ENCODE data around the gene WDR6.

WDR6 gene

GRCh38 chr3:49017971-49018706 is 10.9 kb downstream of the WDR6 start, which contains the start of gene DALRD3:
Gene DALRD3, minus strand, starts transcription at chr3:49018580. Its CDS starts 16 bp downstream, at chr3:49018564.
- no peaks in the 10 kb centered on the region for H3K27me3 ChIP-seq (replicated peaks in 2 of 5; ENCODE audit: control insufficient read depth in 4 of 5, insufficient read depth in 5 of 5, low read length in 4 of 5)
- H3K9me3 ChIP-seq (ENCODE audit: control extremely low read depth in 1 of 5, control insufficient read depth in 4 of 5, insufficient read depth in 2 of 5, low read depth in 1 of 5, low read length in 4 of 5), result no peaks in the 10 kb centered on the region
- WGBS (ENCODE audit: insufficient coverage), result 0% methylated on average over 75 of the region's 85 CpGs
- peaks cover 6 to 47% (median 42%) of the 10 kb centered on the region in 4 experiments for H3K4me1 ChIP-seq (ENCODE audit: control extremely low read depth in 1 of 4, control insufficient read depth in 4 of 4, insufficient read depth in 4 of 4, low read length in 3 of 4)
- peak within 1 kb of the TSS; percentile 33 to 79 for H3K27ac ChIP-seq (ENCODE audit: insufficient read depth in 1 of 2, low read depth in 1 of 2, low read length in 2 of 2, poor library complexity in 1 of 2, severe bottlenecking in 2 of 2)
- DNase-seq, result peak; percentile 48 to 76 (median 71)
- peaks cover 0 to 42% (median 34%) of the 10 kb centered on the region in 4 experiments for H3K36me3 ChIP-seq (ENCODE audit: control insufficient read depth in 4 of 4, insufficient read depth in 4 of 4, low read length in 3 of 4)
- H3K4me3 ChIP-seq (ENCODE audit: control insufficient read depth in 1 of 7, extremely low read depth in 1 of 7, insufficient read depth in 4 of 7, low read depth in 2 of 7, low read length in 6 of 7), result peak within 1 kb of the TSS; percentile 57 to 94 (median 80)
- ChIA-PET POLR2A (interaction anchor here (1.1 to 2.3 kb wide), 4 partner anchors 11 to 99 kb away, joined by 3 to 10 read pairs (median 5); partner anchors contain the start of genes ARIH2, P4HTM and WDR6), CTCF (interaction anchor here (0.9 to 19.2 kb wide), 3 partner anchors 11 to 27 kb away, joined by 3 to 386 read pairs (median 94); partner anchors contain the start of genes P4HTM and WDR6)

GRCh38 chr3:49018707-49019006 is 11.5 kb downstream of the WDR6 start:
- no peaks in the 10 kb centered on the region for H3K9me3 ChIP-seq (ENCODE audit: control extremely low read depth in 1 of 5, control insufficient read depth in 4 of 5, insufficient read depth in 2 of 5, low read depth in 1 of 5, low read length in 4 of 5)
- H3K27me3 ChIP-seq (replicated peaks in 2 of 5; ENCODE audit: control insufficient read depth in 4 of 5, insufficient read depth in 5 of 5, low read length in 4 of 5), result no peaks in the 10 kb centered on the region
- H3K4me1 ChIP-seq (ENCODE audit: control extremely low read depth in 1 of 4, control insufficient read depth in 4 of 4, insufficient read depth in 4 of 4, low read length in 3 of 4), result peaks cover 6 to 50% (median 46%) of the 10 kb centered on the region in 4 experiments
- ChIA-PET CTCF (interaction anchor here (10.2 to 19.2 kb wide), 2 partner anchors 12 to 28 kb away, joined by 94 to 386 read pairs; partner anchors contain the start of genes P4HTM and WDR6), POLR2A (interaction anchor here (1.1 to 2.5 kb wide), 4 partner anchors 10 to 100 kb away, joined by 3 to 19 read pairs (median 8); partner anchors contain the start of genes ARIH2, IMPDH2, P4HTM and WDR6)
- DNase-seq, result no peak
- WGBS (ENCODE audit: insufficient coverage), result 5% methylated on average over 16 of the region's 18 CpGs
- H3K36me3 ChIP-seq (ENCODE audit: control insufficient read depth in 4 of 4, insufficient read depth in 4 of 4, low read length in 3 of 4), result peaks cover 0 to 42% (median 30%) of the 10 kb centered on the region in 4 experiments
- peak overlapping the region; percentile 33 to 79 for H3K27ac ChIP-seq (ENCODE audit: insufficient read depth in 1 of 2, low read depth in 1 of 2, low read length in 2 of 2, poor library complexity in 1 of 2, severe bottlenecking in 2 of 2)
- H3K4me3 ChIP-seq (ENCODE audit: control insufficient read depth in 1 of 7, extremely low read depth in 1 of 7, insufficient read depth in 4 of 7, low read depth in 2 of 7, low read length in 6 of 7), result peak overlapping the region; percentile 57 to 92 (median 80)

GRCh38 chr3:49019941-49020329 is 12.7 kb downstream of the WDR6 start:
- Histone ChIP-seq H3K4me3 (ENCODE audit: control insufficient read depth in 1 of 7, extremely low read depth in 1 of 7, insufficient read depth in 4 of 7, low read depth in 2 of 7, low read length in 6 of 7) (peak overlapping the region; percentile 73 to 94 (median 82)), H3K27me3 (replicated peaks in 2 of 5; ENCODE audit: control insufficient read depth in 4 of 5, insufficient read depth in 5 of 5, low read length in 4 of 5) (no peaks in the 10 kb centered on the region), H3K27ac (ENCODE audit: insufficient read depth in 1 of 2, low read depth in 1 of 2, low read length in 2 of 2, poor library complexity in 1 of 2, severe bottlenecking in 2 of 2) (peak overlapping the region; percentile 95 to 98), H3K9me3 (ENCODE audit: control extremely low read depth in 1 of 5, control insufficient read depth in 4 of 5, insufficient read depth in 2 of 5, low read depth in 1 of 5, low read length in 4 of 5) (no peaks in the 10 kb centered on the region), H3K36me3 (ENCODE audit: control insufficient read depth in 4 of 4, insufficient read depth in 4 of 4, low read length in 3 of 4) (peaks cover 0 to 42% (median 31%) of the 10 kb centered on the region in 4 experiments), H3K4me1 (ENCODE audit: control extremely low read depth in 1 of 4, control insufficient read depth in 4 of 4, insufficient read depth in 4 of 4, low read length in 3 of 4) (peaks cover 6 to 57% (median 50%) of the 10 kb centered on the region in 4 experiments)
- POLR2A ChIA-PET, result interaction anchor here (0.7 to 3.9 kb wide), 8 partner anchors 9 to 74 kb away, joined by 3 to 42 read pairs (median 6); partner anchors contain the start of genes IMPDH2, P4HTM, QRICH1 and WDR6
- CTCF ChIA-PET, result interaction anchor here (0.6 to 10.2 kb wide), 6 partner anchors 8 to 45 kb away, joined by 3 to 94 read pairs (median 4); partner anchors contain the start of genes P4HTM and WDR6
- WGBS (ENCODE audit: insufficient coverage), result 49% methylated on average over 12 of the region's 12 CpGs
- no peak for DNase-seq

GRCh38 chr3:49020330-49021212 is 13.4 kb downstream of the WDR6 start:
- H3K4me3 ChIP-seq (ENCODE audit: control insufficient read depth in 1 of 7, extremely low read depth in 1 of 7, insufficient read depth in 4 of 7, low read depth in 2 of 7, low read length in 6 of 7), result peak overlapping the region; percentile 73 to 94 (median 82)
- H3K4me1 ChIP-seq (ENCODE audit: control extremely low read depth in 1 of 4, control insufficient read depth in 4 of 4, insufficient read depth in 4 of 4, low read length in 3 of 4), result peaks cover 6 to 60% (median 52%) of the 10 kb centered on the region in 4 experiments
- ChIA-PET CTCF (interaction anchor here (0.6 to 10.2 kb wide), 11 partner anchors 7 to 86 kb away, joined by 3 to 94 read pairs (median 4); partner anchors contain the start of genes P4HTM and WDR6), POLR2A (interaction anchor here (0.7 to 3.9 kb wide), 15 partner anchors 8 to 144 kb away, joined by 3 to 42 read pairs (median 6); partner anchors contain the start of genes IMPDH2, P4HTM, QARS1 and QRICH1)
- H3K36me3 ChIP-seq (ENCODE audit: control insufficient read depth in 4 of 4, insufficient read depth in 4 of 4, low read length in 3 of 4), result peaks cover 0 to 42% (median 31%) of the 10 kb centered on the region in 4 experiments
- peak overlapping the region; percentile 95 to 98 for H3K27ac ChIP-seq (ENCODE audit: insufficient read depth in 1 of 2, low read depth in 1 of 2, low read length in 2 of 2, poor library complexity in 1 of 2, severe bottlenecking in 2 of 2)
- peak in 2 of 3 donors; percentile 50 to 54 for DNase-seq
- no peaks in the 10 kb centered on the region for H3K27me3 ChIP-seq (replicated peaks in 2 of 5; ENCODE audit: control insufficient read depth in 4 of 5, insufficient read depth in 5 of 5, low read length in 4 of 5)
- no peaks in the 10 kb centered on the region for H3K9me3 ChIP-seq (ENCODE audit: control extremely low read depth in 1 of 5, control insufficient read depth in 4 of 5, insufficient read depth in 2 of 5, low read depth in 1 of 5, low read length in 4 of 5)
- under 1% methylated on average over 45 of the region's 51 CpGs for WGBS (ENCODE audit: insufficient coverage)

- ChIA-PET POLR2A (interaction anchor here (0.6 to 3.9 kb wide), 15 partner anchors 8 to 144 kb away, joined by 3 to 42 read pairs (median 6); partner anchors contain the start of genes IMPDH2, P4HTM, QARS1 and QRICH1), CTCF (interaction anchor here (1.0 to 10.2 kb wide), 11 partner anchors 9 to 150 kb away, joined by 3 to 94 read pairs (median 6); partner anchors contain the start of genes KLHDC8B, P4HTM and WDR6)
- H3K4me3 ChIP-seq (ENCODE audit: control insufficient read depth in 1 of 7, extremely low read depth in 1 of 7, insufficient read depth in 4 of 7, low read depth in 2 of 7, low read length in 6 of 7), result peak overlapping the region; percentile 73 to 94 (median 82)
- peaks cover 6 to 68% (median 53%) of the 10 kb centered on the region in 4 experiments for H3K4me1 ChIP-seq (ENCODE audit: control extremely low read depth in 1 of 4, control insufficient read depth in 4 of 4, insufficient read depth in 4 of 4, low read length in 3 of 4)
- H3K27ac ChIP-seq (ENCODE audit: insufficient read depth in 1 of 2, low read depth in 1 of 2, low read length in 2 of 2, poor library complexity in 1 of 2, severe bottlenecking in 2 of 2), result peak overlapping the region; percentile 95 to 98
- WGBS (ENCODE audit: insufficient coverage), result under 1% methylated on average over 54 of the region's 60 CpGs
- no peaks in the 10 kb centered on the region for H3K9me3 ChIP-seq (ENCODE audit: control extremely low read depth in 1 of 5, control insufficient read depth in 4 of 5, insufficient read depth in 2 of 5, low read depth in 1 of 5, low read length in 4 of 5)
- H3K27me3 ChIP-seq (replicated peaks in 2 of 5; ENCODE audit: control insufficient read depth in 4 of 5, insufficient read depth in 5 of 5, low read length in 4 of 5), result no peaks in the 10 kb centered on the region
- peak; percentile 97 to 99 (median 98) for DNase-seq
- peaks cover 3 to 42% (median 30%) of the 10 kb centered on the region in 4 experiments for H3K36me3 ChIP-seq (ENCODE audit: control insufficient read depth in 4 of 4, insufficient read depth in 4 of 4, low read length in 3 of 4)
Observed at GRCh38 chr3:49021213-49021812, 14.1 kb downstream of the WDR6 start.

Measured in common myeloid progenitor, CD34-positive (primary cell).